HG02763 (cell line): ENCODE measurements around the gene RMRP.

Experiments used
- ATAC-seq: cut with Tn5 transposase; IDR thresholded peaks from one replicate; pipeline ENCODE4 v1.9.1; 2021; ENCODE audit warnings: mild to moderate bottlenecking, moderate library complexity; ENCODE audit not compliant: unreplicated experiment

Gene RMRP

DNA sequence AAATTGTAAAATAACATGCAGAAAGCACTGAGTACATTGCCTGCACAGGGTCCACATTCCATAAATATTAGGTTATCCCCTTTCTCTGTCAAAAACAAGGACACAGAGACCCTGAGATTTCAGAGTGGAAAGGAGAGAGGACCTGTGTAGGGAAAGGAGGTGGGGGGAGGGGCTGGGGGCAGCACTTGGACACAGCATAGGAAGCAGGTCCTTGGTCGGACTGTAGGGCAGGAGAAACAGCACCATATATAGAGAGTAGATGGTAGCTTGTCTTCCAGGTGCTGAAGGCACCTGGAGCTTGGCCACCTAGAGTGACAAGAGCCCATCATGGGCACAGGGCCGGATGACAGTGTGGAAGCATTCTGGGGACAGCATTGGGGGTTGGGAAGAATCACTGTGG lies 29.5 kb upstream of the RMRP start:
- ATAC-seq = no peak

GRCh38 chr9:35686222-35687203 lies 28.7 kb upstream of the RMRP start:
- no peak for ATAC-seq

- ATAC-seq = no peak
Observed at GRCh38 chr9:35685506-35685905, 27.7 kb upstream of the RMRP start.

GRCh38 chr9:35684921-35685320 lies 27.1 kb upstream of the RMRP start:
- no peak for ATAC-seq

DNA sequence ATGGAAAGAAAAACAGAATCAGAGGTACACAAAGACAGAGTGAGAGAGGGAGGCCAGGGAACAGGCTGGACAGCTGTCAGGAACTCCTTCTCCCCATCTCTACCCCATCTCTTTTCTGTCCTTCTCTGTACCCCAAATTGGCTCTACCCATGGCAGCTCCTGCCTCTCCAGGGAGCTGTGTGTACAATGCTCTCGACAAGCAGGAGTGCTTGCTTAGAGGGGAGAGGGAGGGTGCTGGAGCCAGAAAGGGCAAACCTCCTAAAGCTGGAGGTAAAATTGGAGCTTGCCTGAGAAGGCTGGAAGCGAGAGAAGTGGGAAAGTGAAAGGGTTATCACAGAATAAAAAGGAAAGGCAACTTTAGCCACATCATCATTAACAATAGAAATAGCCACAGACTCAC lies 25.5 kb upstream of the RMRP start:
- ATAC-seq = no peak

- no peak for ATAC-seq
Observed at GRCh38 chr9:35682520-35683315, 24.9 kb upstream of the RMRP start.

- no peak for ATAC-seq
Observed at GRCh38 chr9:35682051-35682450, 24.2 kb upstream of the RMRP start.

DNA sequence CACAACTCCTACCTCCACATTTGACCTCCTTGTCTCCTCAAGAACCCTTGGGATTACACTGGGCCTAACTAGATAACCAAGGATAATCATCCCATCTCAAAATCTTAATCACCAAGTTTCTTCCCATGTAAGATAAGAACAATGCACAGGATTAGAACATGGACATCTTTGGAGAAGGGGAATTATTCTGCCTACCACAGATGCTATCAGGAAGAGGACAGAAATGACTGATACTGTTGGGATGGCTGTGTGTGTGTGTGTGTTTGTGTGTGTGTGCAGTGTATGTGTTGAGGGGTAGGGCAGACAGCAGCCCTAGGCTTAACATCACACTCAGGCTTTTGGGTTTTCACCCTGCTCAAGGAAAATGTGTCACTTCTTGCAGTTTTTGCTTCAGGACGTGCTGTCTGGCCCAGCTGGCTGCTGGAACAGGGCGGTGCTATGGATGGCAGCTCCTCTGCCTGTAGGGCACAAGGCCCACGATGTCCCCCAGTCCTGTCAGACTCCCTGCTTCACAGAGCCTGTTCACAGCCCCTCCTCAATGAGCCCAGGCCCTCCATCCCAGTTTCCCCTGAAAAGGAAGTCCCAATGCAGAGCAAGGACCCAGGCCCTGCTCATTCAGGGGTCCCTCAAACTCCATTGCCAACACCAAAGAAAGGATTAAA lies 23.7 kb upstream of the RMRP start:
- no peak for ATAC-seq

GRCh38 chr9:35680331-35681105 lies 22.7 kb upstream of the RMRP start:
- no peak for ATAC-seq

DNA sequence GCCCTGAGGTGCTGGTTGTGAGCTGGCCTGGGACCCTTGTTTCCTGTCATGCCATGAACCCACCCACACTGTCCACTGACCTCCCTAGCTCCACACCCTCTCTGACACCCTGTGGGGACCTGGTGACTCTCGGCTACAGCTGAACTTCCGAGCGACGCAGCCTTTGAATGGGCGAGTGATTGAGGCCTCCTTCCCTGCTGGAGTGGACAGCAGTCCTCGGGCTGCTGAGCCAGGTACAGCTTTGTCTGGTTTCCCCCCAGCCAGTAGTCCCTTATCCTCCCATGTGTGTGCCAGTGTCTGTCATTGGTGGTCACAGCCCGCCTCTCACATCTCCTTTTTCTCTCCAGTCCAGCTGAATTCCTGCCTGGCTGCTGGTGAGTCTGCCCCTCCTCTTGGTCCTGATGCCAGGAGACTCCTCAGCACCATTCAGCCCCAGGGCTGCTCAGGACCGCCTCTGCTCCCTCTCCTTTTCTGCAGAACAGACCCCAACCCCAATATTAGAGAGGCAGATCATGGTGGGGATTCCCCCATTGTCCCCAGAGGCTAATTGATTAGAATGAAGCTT lies 22.0 kb upstream of the RMRP start:
- ATAC-seq = no peak

- ATAC-seq = no peak
Observed at GRCh38 chr9:35679091-35679490, 21.3 kb upstream of the RMRP start.

DNA sequence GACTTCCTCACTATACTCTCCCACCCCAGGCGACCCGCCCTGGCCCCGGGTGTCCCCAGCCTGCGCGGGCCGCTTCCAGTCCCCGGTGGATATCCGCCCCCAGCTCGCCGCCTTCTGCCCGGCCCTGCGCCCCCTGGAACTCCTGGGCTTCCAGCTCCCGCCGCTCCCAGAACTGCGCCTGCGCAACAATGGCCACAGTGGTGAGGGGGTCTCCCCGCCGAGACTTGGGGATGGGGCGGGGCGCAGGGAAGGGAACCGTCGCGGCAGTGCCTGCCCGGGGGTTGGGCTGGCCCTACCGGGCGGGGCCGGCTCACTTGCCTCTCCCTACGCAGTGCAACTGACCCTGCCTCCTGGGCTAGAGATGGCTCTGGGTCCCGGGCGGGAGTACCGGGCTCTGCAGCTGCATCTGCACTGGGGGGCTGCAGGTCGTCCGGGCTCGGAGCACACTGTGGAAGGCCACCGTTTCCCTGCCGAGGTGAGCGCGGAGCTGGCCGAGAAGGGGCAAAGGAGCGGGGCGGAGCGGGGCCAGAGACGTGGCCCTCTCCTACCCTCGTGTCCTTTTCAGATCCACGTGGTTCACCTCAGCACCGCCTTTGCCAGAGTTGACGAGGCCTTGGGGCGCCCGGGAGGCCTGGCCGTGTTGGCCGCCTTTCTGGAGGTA lies 18.0 kb upstream of the RMRP start:
- no peak for ATAC-seq

DNA sequence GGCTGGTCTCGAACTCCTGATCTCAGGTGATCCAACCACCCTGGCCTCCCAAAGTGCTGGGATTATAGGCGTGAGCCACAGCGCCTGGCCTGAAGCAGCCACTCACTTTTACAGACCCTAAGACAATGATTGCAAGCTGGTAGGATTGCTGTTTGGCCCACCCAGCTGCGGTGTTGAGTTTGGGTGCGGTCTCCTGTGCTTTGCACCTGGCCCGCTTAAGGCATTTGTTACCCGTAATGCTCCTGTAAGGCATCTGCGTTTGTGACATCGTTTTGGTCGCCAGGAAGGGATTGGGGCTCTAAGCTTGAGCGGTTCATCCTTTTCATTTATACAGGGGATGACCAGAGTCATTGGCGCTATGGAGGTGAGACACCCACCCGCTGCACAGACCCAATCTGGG lies 17.4 kb upstream of the RMRP start:
- no peak for ATAC-seq

DNA sequence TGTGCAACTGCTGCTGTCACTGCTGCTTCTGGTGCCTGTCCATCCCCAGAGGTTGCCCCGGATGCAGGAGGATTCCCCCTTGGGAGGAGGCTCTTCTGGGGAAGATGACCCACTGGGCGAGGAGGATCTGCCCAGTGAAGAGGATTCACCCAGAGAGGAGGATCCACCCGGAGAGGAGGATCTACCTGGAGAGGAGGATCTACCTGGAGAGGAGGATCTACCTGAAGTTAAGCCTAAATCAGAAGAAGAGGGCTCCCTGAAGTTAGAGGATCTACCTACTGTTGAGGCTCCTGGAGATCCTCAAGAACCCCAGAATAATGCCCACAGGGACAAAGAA lies 16.2 kb upstream of the RMRP start:
- ATAC-seq = no peak

GRCh38 chr9:35673132-35674024 lies 15.6 kb upstream of the RMRP start, which contains the start of gene CA9:
CA9 (plus strand) TSS chr9:35673928; CDS start chr9:35673960, 32 bp downstream.
- no peak for ATAC-seq

DNA sequence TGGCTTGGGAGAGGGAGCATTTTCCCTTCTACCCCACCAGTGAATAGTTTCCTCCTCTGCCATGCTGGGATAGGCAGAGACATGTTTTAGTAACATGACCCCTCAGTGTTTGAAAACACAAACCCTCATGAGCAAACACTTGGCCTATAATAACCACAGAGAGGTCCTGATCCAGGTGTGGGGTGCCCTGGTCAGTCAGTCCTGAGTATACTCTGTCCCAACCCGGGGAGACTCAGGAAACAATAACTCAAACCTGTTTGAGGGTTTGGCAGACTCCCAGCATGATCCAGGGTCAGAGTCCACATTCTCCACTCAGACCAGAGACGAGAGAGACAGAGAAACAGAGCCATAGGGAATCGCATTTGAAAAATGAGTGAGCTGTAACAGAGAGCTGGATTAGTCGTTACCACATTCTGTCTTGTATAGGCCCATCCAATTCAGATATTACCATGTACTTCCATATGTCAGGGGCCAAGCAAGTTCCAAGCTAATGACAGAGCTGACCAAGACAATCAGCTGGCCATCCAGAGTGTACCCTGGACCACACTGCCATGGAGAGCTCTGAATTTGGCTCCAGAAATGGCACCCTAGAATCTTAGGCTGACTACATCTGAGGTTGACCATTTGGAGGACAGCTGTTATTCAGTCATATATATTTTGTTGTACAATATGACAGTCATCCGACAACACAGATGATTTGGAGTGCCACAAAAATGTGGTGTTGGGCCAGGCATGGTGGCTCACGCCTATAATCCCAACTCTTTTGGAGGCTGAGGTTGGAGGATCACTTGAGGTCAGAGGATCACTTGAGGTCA lies 11.7 kb upstream of the RMRP start:
- ATAC-seq = no peak

DNA sequence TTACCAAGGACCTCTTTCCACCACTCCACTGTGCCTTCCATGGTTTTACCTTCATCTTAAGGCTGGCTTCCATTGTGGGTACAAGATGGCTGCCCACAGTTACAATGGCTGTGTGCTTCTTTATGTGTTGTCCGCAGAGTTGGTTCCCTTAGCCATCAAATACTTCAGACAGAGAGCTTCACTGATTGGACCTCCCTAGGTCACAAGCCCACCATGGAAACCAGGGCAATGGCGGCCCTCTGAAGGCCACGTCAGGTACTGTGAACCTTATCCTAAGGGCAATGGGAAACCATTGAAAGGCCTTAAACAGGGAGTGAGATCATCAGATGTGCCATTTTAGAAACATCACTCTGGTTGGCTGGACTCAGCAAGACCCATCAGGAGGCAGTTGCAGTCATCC lies 10.1 kb upstream of the RMRP start:
- no peak for ATAC-seq

DNA sequence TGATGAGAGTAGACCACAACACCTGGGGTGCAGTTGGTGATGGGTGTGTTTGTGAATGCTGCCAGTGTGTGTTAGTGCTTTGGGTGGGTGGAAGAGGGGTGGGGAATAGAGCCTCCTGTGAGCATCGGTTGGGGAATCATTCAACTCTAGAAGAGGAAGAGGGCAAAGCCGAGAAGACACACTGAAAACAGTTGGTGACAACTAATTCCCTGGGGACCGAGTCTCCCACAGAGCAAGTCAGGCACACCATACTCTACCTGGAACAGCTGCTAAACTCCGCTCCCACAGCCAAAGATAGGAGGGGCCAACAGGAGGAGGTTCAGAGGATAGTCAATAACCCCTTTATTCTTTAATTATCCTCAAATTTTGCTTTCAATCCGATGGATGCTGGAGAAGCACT lies 8.7 kb upstream of the RMRP start:
- ATAC-seq = no peak
